Neutrophil (primary cell): ENCODE results near the gene HOGA1.
"Not testable (repeated sequence)": the region's sequence is repeated elsewhere in the genome, so short reads cannot be mapped to it uniquely, and the experiment has no call there.

Experiments used
- H3K27ac ChIP-seq: fragments of 200-600 bp; sonication (generic); 2 replicates; pipeline ENCODE4 v1.5.1; 2016; ENCODE audit warnings: mild to moderate bottlenecking, moderate library complexity
- H3K27me3 ChIP-seq: fragments of 200-600 bp; sonication (generic); 2 replicates; pipeline ENCODE4 v1.6.0; 2016; ENCODE audit warnings: mild to moderate bottlenecking
- H3K36me3 ChIP-seq: fragments of 200-600 bp; sonication (generic); 2 replicates; pipeline ENCODE4 v1.5.1; 2017
- H3K4me1 ChIP-seq, 2 experiments: fragments of 200-600 bp in 1 of 2; sonication (generic) in 1 of 2; 1 replicate in 1 of 2; 2 replicates in 1 of 2; pipeline versions ENCODE4 v1.5.1 to v1.6.1; 2013 to 2016; ENCODE audit warnings: low read depth in 1 of 2, low read length in 1 of 2, mild to moderate bottlenecking in 1 of 2, moderate library complexity in 1 of 2; ENCODE audit not compliant: control insufficient read depth in 1 of 2, insufficient read depth in 1 of 2
- H3K4me3 ChIP-seq, 2 experiments: fragments of 200-600 bp in 1 of 2; sonication (generic) in 1 of 2; 1 replicate in 1 of 2; 2 replicates in 1 of 2; pipeline ENCODE4 v1.5.1; 2013 to 2016; ENCODE audit warnings: low read depth in 1 of 2, low read length in 1 of 2, mild to moderate bottlenecking in 1 of 2, moderate library complexity in 1 of 2
- H3K9me3 ChIP-seq: fragments of 200-600 bp; sonication (generic); 2 replicates; pipeline ENCODE4 v1.5.1; 2016
- CTCF ChIP-seq: fragments of 200-600 bp; sonication (generic); IDR thresholded peaks from 2 replicates; pipeline ENCODE4 v1.5.1; 2016; ENCODE audit warnings: antibody characterized with exemption

Gene HOGA1

GRCh38 chr10:97631098-97631497, 46.9 kb downstream of the HOGA1 start:
- Histone ChIP-seq H3K27ac (no peak overlapping the region), H3K9me3 (no peaks in the 10 kb centered on the region), H3K4me3 (no peak overlapping the region), H3K27me3 (peaks cover 16% of the 10 kb centered on the region), H3K36me3 (no peaks in the 10 kb centered on the region), H3K4me1 (peaks cover 12 to 13% of the 10 kb centered on the region in 2 experiments)
- no peak for TF ChIP-seq CTCF

DNA sequence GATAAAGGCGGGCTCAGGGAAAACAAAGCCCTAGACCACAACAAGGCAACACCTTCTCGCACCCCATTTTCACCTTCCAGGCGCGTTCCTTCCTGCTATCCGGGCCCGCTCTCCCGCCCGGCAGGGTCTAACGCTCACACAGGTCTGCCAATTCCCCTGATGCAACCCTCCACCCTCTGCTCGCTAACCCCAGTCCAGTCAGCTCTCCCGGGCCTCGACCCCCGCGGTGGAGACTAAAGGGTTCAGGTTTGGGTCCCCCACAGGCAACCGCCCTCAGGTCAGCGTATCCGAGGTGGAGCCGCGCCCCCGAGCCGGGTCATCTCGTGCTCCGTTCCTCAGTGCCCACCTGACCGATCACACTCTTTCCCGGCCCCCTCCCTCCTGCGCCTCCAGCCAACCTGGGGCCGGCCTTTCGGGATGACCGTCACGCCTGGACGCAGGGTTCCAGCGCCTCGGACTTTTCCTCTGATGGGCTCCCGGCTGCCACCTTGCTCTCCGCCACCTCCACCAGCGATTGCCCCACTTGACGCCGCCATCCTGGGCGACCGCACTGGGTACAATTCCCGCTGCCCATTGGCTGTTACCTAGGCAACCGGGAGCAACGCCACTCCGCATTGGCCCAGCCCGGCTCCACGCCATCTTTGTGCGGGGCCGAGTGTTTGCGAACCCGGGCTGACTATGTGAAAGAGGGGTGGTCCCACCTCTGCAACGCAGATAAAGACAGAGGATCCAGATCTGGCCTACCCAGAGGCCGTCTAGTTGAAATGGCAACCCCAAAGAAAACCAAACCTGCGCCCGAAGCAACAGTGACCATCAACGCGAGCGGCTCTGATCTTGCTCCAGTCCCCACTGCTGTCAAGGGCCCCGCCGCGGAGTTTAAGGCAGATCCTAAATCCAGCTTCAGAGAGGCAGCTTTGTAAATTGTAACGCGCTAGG, 49.0 kb downstream of the HOGA1 start, which contains the start of gene MORN4:
Gene MORN4, minus strand, starts transcription at position 552 of the 936 bp plus-strand sequence. CDS start 13,847 bp downstream, outside the sequence.
- H3K9me3 ChIP-seq, result no peaks in the 10 kb centered on the region
- no peak within 1 kb of the TSS for H3K27ac ChIP-seq
- peaks cover 12 to 13% of the 10 kb centered on the region in 2 experiments for H3K4me1 ChIP-seq
- no peak for TF ChIP-seq CTCF
- H3K4me3 ChIP-seq, result peak within 1 kb of the TSS; percentile 58 to 66
- no peaks in the 10 kb centered on the region for H3K36me3 ChIP-seq
- H3K27me3 ChIP-seq, result peaks cover 21% of the 10 kb centered on the region

DNA sequence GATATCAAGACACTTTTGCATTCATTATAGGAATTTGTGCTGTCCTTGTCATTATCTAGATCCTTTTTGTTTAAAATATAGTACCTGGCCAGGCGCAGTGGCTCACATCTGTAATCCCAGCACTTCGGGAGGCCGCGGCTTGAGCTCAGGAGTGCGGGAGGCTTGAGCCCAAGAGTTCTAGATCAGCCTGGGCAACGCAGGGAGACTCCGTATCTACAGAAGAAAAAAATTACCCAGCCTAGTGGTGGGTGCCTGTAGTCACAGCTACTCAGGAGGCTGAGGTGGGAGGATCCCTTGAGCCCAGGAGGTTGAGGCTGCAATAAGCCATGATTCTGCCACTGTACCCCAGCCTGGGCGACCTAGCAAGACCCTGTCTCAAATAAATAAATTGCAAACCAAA, 49.7 kb downstream of the HOGA1 start:
- H3K4me3 ChIP-seq, result peak overlapping the region; percentile 58 to 66
- H3K27ac ChIP-seq, result no peak overlapping the region
- no peaks in the 10 kb centered on the region for H3K36me3 ChIP-seq
- H3K27me3 ChIP-seq, result peaks cover 28% of the 10 kb centered on the region
- H3K4me1 ChIP-seq, result peaks cover 12 to 13% of the 10 kb centered on the region in 2 experiments
- no peaks in the 10 kb centered on the region for H3K9me3 ChIP-seq
- no peak for TF ChIP-seq CTCF

DNA sequence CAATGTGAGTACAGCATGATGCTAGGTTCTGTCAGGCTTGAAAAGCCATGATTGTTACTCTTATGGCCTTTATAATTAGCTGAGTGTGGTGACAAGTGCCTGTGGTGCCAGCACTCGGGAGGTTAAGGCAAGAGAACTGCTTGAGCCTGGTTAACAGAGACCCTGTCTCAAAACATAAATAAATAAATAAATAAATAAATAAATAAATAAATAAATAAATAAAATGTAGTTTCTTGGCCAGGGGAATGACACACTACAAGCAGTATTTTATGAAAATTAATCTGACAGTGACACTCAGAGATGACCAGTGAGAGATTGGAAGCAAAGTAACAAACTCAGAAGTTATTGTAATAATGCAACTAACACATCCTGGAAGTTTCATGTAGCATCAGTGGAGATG, 51.4 kb downstream of the HOGA1 start:
- TF ChIP-seq CTCF, result no peak
- H3K27ac ChIP-seq, result no peak overlapping the region
- H3K9me3 ChIP-seq, result no peaks in the 10 kb centered on the region
- H3K36me3 ChIP-seq, result no peaks in the 10 kb centered on the region
- peaks cover 17% of the 10 kb centered on the region in 2 experiments for H3K4me1 ChIP-seq
- no peak overlapping the region for H3K4me3 ChIP-seq
- peaks cover 44% of the 10 kb centered on the region for H3K27me3 ChIP-seq

- Histone ChIP-seq H3K4me1 (peaks cover 13% of the 10 kb centered on the region in 2 experiments), H3K27me3 (peaks cover 55% of the 10 kb centered on the region)
- not testable (repeated sequence) for H3K4me3 ChIP-seq, H3K27ac ChIP-seq, H3K9me3 ChIP-seq, H3K36me3 ChIP-seq
Measured at GRCh38 chr10:97639090-97639489, 54.9 kb downstream of the HOGA1 start.
